Neural progenitor cell (in vitro differentiated cells): ENCODE results near the gene TSSC4. TPM values are rescaled to one million over a fixed set of nuclear protein-coding genes. Genes with fewer than 3 reads are reported as not detected.

Source experiments
- DNase-seq: peaks from one replicate; pipeline ENCODE4 v3.0.0-alpha.2; 2016; ENCODE audit warnings: low spot score
- H2AFZ ChIP-seq: fragments of 200-600 bp; sonication (generic); replicated peaks from 2 replicates; pipeline ENCODE4 v1.6.1; 2016; ENCODE audit warnings: antibody characterized with exemption
- H3F3A ChIP-seq: fragments of 200-600 bp; sonication (generic); 2 replicates; pipeline ENCODE4 v1.6.1; 2016; ENCODE audit warnings: antibody characterized with exemption, low read depth
- H3K27ac ChIP-seq: fragments of 200-600 bp; sonication (generic); 2 replicates; pipeline ENCODE4 v1.5.1; 2016; ENCODE audit warnings: mild to moderate bottlenecking
- H3K27me3 ChIP-seq: fragments of 200-600 bp; sonication (generic); 2 replicates; pipeline ENCODE4 v1.6.1; 2016; ENCODE audit warnings: mild to moderate bottlenecking, moderate library complexity
- H3K36me3 ChIP-seq: fragments of 200-600 bp; sonication (generic); 2 replicates; pipeline ENCODE4 v1.5.1; 2016
- H3K4me1 ChIP-seq: fragments of 200-600 bp; sonication (generic); 2 replicates; pipeline ENCODE4 v1.6.1; 2016; ENCODE audit warnings: mixed run types
- H3K4me2 ChIP-seq: fragments of 200-600 bp; sonication (generic); 2 replicates; pipeline ENCODE4 v1.6.1; 2016
- H3K4me3 ChIP-seq: fragments of 200-600 bp; sonication (generic); 2 replicates; pipeline ENCODE4 v1.5.1; 2016
- H3K79me2 ChIP-seq: fragments of 200-600 bp; sonication (generic); 2 replicates; pipeline ENCODE4 v1.6.1; 2016; ENCODE audit warnings: low read depth
- H3K9ac ChIP-seq: fragments of 200-600 bp; sonication (generic); 2 replicates; pipeline ENCODE4 v1.6.1; 2016
- H3K9me3 ChIP-seq: fragments of 200-600 bp; sonication (generic); 2 replicates; pipeline ENCODE4 v1.5.1; 2016; ENCODE audit warnings: low read depth
- H4K20me1 ChIP-seq: fragments of 200-600 bp; sonication (generic); 2 replicates; pipeline ENCODE4 v1.6.1; 2016; ENCODE audit warnings: low read depth
- H3K27ac Mint-ChIP-seq: 3 replicates; pipeline ENCODE4 v1.8.0; 2021; ENCODE audit warnings: mixed read lengths
- H3K27me3 Mint-ChIP-seq: 2 replicates; pipeline ENCODE4 v1.8.0; 2022; ENCODE audit warnings: low read depth, mild to moderate bottlenecking, inconsistent platforms, moderate library complexity, mixed read lengths; ENCODE audit not compliant: insufficient read depth
- H3K36me3 Mint-ChIP-seq: 3 replicates; pipeline ENCODE4 v1.8.0; 2021; ENCODE audit warnings: mixed read lengths
- H3K4me1 Mint-ChIP-seq: 3 replicates; pipeline ENCODE4 v1.8.0; 2021; ENCODE audit warnings: mixed read lengths
- H3K4me3 Mint-ChIP-seq: 3 replicates; pipeline ENCODE4 v1.8.0; 2021; ENCODE audit warnings: mild to moderate bottlenecking, moderate library complexity, mixed read lengths
- H3K9me3 Mint-ChIP-seq: 3 replicates; pipeline ENCODE4 v1.8.0; 2020; ENCODE audit warnings: mixed read lengths
- EZH2 ChIP-seq: fragments of 200-600 bp; sonication (generic); IDR thresholded peaks from 2 replicates; pipeline ENCODE4 v1.6.1; 2017; ENCODE audit warnings: antibody characterized with exemption, mild to moderate bottlenecking, moderate library complexity
- EZH2phosphoT487 ChIP-seq: fragments of 200-600 bp; sonication (generic); IDR thresholded peaks from 2 replicates; pipeline ENCODE4 v1.6.1; 2017; ENCODE audit warnings: antibody characterized with exemption
- total RNA-seq: library from RNA; depleted of rRNA; stranded (reverse); fragments of >200 nt; gene quantifications from 2 replicates; pipeline ENCODE4 v1.2.3, GENCODE V29; 2015; ENCODE audit warnings: low replicate concordance
- TF ChIP-seq, protein P1 (sequence below): fragments of 200-600 bp; sonication (generic); IDR thresholded peaks from 2 replicates; pipeline ENCODE4 v1.5.1; 2017; ENCODE audit warnings: antibody characterized with exemption, mild to moderate bottlenecking

TSSC4 gene
- total RNA-seq, 1 donor from 2014 or later, result 11.1 TPM

DNA sequence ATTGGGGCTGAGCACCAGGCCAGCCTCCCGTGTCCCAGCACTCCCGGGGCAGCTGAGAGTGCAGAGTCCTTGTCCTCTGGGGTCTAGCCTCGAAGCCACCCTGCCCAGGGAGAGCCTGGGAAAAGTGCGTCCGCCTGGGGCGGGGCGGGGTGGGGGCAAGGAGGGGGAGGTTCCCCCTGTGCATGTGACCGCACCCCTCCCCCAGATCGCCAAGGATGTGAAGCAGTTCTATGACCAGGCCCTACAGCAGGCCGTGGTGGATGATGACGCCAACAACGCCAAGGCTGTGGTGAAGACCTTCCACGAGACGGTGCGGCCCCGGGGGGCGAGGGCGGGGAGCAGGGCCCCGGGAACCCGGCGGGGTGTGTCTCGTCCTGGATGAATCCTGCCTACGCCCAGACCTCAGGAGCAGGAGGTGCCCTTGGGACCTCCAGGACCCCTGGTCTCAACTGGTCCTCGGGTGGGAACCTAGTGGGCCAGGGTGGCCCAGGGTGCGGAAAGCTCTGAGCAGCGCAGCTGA lies 5.3 kb upstream of the TSSC4 start:
- no peak overlapping the region for H3K27ac Mint-ChIP-seq
- peaks cover 38% of the 10 kb centered on the region for H4K20me1 ChIP-seq

DNA sequence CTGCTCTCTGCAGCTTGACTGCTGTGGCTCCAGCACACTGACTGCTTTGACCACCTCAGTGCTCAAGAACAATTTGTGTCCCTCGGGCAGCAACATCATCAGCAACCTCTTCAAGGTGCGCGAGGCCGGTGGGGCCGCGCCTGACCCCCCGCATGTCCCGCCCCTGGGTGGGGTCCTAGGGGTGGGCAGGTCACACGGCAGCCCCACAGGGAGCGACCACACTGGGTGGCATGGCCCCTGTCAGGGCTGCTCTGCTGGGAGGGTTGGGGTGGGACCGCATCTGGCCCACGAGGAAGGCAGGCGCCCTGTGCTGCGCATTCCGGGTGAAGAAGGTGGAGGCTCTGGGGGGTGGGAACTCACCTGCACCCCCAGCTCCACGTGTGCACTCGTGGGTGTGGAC lies 4.7 kb upstream of the TSSC4 start:
- Histone ChIP-seq H3K27ac (no peak overlapping the region), H3K27me3 (no peaks in the 10 kb centered on the region), H3K4me1 (no peaks in the 10 kb centered on the region), H4K20me1 (peaks cover 32% of the 10 kb centered on the region), H3F3A (peaks cover 22% of the 10 kb centered on the region), H3K4me3 (no peak overlapping the region), H3K4me2 (no peak overlapping the region), H3K9me3 (no peaks in the 10 kb centered on the region), H3K9ac (no peak overlapping the region), H3K36me3 (no peaks in the 10 kb centered on the region), H3K79me2 (peaks cover 7% of the 10 kb centered on the region), H2AFZ (no peak overlapping the region)
- TF ChIP-seq EZH2phosphoT487 (no peak), EZH2 (no peak)
- TF ChIP-seq, protein P1, sequence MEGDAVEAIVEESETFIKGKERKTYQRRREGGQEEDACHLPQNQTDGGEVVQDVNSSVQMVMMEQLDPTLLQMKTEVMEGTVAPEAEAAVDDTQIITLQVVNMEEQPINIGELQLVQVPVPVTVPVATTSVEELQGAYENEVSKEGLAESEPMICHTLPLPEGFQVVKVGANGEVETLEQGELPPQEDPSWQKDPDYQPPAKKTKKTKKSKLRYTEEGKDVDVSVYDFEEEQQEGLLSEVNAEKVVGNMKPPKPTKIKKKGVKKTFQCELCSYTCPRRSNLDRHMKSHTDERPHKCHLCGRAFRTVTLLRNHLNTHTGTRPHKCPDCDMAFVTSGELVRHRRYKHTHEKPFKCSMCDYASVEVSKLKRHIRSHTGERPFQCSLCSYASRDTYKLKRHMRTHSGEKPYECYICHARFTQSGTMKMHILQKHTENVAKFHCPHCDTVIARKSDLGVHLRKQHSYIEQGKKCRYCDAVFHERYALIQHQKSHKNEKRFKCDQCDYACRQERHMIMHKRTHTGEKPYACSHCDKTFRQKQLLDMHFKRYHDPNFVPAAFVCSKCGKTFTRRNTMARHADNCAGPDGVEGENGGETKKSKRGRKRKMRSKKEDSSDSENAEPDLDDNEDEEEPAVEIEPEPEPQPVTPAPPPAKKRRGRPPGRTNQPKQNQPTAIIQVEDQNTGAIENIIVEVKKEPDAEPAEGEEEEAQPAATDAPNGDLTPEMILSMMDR, result no peak
- Mint-ChIP-seq H3K27ac (no peak overlapping the region), H3K4me1 (peaks cover 2% of the 10 kb centered on the region), H3K4me3 (no peak overlapping the region), H3K9me3 (no peaks in the 10 kb centered on the region), H3K36me3 (no peaks in the 10 kb centered on the region), H3K27me3 (no peaks in the 10 kb centered on the region)
- no peak for DNase-seq

More for the DNA sequence above, 5.3 kb upstream of the TSSC4 start:
- Mint-ChIP-seq H3K36me3 (no peaks in the 10 kb centered on the region), H3K27me3 (no peaks in the 10 kb centered on the region), H3K4me1 (peaks cover 5% of the 10 kb centered on the region), H3K9me3 (no peaks in the 10 kb centered on the region), H3K4me3 (no peak overlapping the region)
- Histone ChIP-seq H3K4me3 (no peak overlapping the region), H3K36me3 (no peaks in the 10 kb centered on the region), H3K4me1 (no peaks in the 10 kb centered on the region), H3K4me2 (no peak overlapping the region), H3F3A (peaks cover 22% of the 10 kb centered on the region), H3K9ac (no peak overlapping the region), H2AFZ (no peak overlapping the region), H3K27ac (no peak overlapping the region), H3K9me3 (no peaks in the 10 kb centered on the region), H3K79me2 (peaks cover 10% of the 10 kb centered on the region), H3K27me3 (no peaks in the 10 kb centered on the region)
- TF ChIP-seq EZH2phosphoT487, result no peak
- no peak for TF ChIP-seq EZH2
- TF ChIP-seq, protein P1, result no peak
- DNase-seq, result no peak

DNA sequence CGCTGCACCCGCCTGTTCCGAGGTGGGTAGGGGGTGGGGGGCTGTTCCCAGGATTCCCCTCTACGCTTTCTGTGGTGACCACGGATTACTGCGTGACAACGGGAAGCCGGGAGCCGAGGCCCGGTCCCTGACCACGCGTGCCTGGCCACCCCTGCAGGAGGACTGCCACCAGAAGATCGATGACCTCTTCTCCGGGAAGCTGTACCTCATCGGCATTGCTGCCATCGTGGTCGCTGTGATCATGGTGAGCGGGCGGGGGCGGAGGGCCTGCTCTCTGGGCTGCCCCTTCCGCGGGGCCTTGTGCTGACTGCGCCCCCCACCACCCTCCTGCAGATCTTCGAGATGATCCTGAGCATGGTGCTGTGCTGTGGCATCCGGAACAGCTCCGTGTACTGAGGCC lies 4.1 kb upstream of the TSSC4 start:
- peaks cover 26% of the 10 kb centered on the region for H4K20me1 ChIP-seq
- no peak for DNase-seq
- H3K36me3 Mint-ChIP-seq, result no peaks in the 10 kb centered on the region
- peaks cover under 1% of the 10 kb centered on the region for H3K4me1 ChIP-seq
- H3K36me3 ChIP-seq, result no peaks in the 10 kb centered on the region
- no peak overlapping the region for H3K9ac ChIP-seq
- TF ChIP-seq EZH2phosphoT487 (no peak), EZH2 (no peak)
- TF ChIP-seq, protein P1, result no peak
- no peaks in the 10 kb centered on the region for H3K27me3 Mint-ChIP-seq
- no peaks in the 10 kb centered on the region for H3K27me3 ChIP-seq
- no peak overlapping the region for H3K4me3 Mint-ChIP-seq
- no peaks in the 10 kb centered on the region for H3K9me3 ChIP-seq
- no peak overlapping the region for H3K4me3 ChIP-seq
- H3K79me2 ChIP-seq, result peaks cover 8% of the 10 kb centered on the region
- peaks cover 22% of the 10 kb centered on the region for H3F3A ChIP-seq
- H3K9me3 Mint-ChIP-seq, result no peaks in the 10 kb centered on the region
- H3K4me2 ChIP-seq, result no peak overlapping the region
- H2AFZ ChIP-seq, result no peak overlapping the region
- no peak overlapping the region for H3K27ac ChIP-seq
- peaks cover 4% of the 10 kb centered on the region for H3K4me1 Mint-ChIP-seq
- H3K27ac Mint-ChIP-seq, result no peak overlapping the region
